Stomach (tissue), 9 donors: ENCODE results near the gene EXT2. TPM values are rescaled to one million over a fixed set of nuclear protein-coding genes. Genes with fewer than 3 reads are reported as not detected.

Experiments used
- DNase-seq, 2 donors: peaks; one replicate each; pipeline versions ENCODE4 v3.0.0 to v3.0.0-alpha.2; 2013 to 2019
- H3K27ac ChIP-seq, 5 donors: fragments of 200-600 bp in 4 of 5; sonication (generic) in 4 of 5; one replicate each; pipeline ENCODE4 v1.5.1; 2013 to 2019; ENCODE audit warnings: mild to moderate bottlenecking in 1 of 5, moderate library complexity in 1 of 5
- H3K27me3 ChIP-seq, 3 donors: fragments of 200-600 bp; sonication (generic); one replicate each; pipeline ENCODE4 v1.5.1; 2017 to 2019; ENCODE audit warnings: mixed run types in 1 of 3
- H3K36me3 ChIP-seq, 4 donors: fragments of 200-600 bp; sonication (generic); 1 replicate in 3 of 4; 2 replicates in 1 of 4; pipeline ENCODE4 v1.5.1; 2016 to 2019
- H3K4me1 ChIP-seq, 4 donors: fragments of 200-600 bp; sonication (generic); one replicate each; pipeline ENCODE4 v1.5.1; 2016 to 2019
- H3K4me3 ChIP-seq, 4 donors: fragments of 200-600 bp; sonication (generic) in 3 of 4; one replicate each; pipeline ENCODE4 v1.5.1; 2016 to 2019; ENCODE audit warnings: mild to moderate bottlenecking in 1 of 4
- H3K9me3 ChIP-seq, 4 donors: fragments of 200-600 bp; sonication (generic); one replicate each; pipeline ENCODE4 v1.5.1; 2016 to 2019
- EP300 ChIP-seq: sonication (generic); formaldehyde crosslinking; IDR thresholded peaks from one replicate; pipeline ENCODE4 v1.6.1; 2017; ENCODE audit warnings: antibody characterized with exemption
- POLR2A ChIP-seq, 4 donors: fragments of 450-650 bp; IDR thresholded peaks; one replicate each; pipeline ENCODE4 v1.6.1; 2016; ENCODE audit warnings: antibody characterized with exemption in 4 of 4, control low read depth in 2 of 4, mild to moderate bottlenecking in 1 of 4, moderate library complexity in 1 of 4
- POLR2AphosphoS5 ChIP-seq, 3 donors: sonication (generic); formaldehyde crosslinking; IDR thresholded peaks; one replicate each; pipeline ENCODE4 v1.6.1; 2016; ENCODE audit warnings: antibody characterized with exemption in 3 of 3
- WGBS, 5 donors: extraction: QIAGEN DNeasy Blood & Tissue Kit in 3 of 5; methylation state at CpG; one replicate each; pipeline versions ENCODE4 v1.1.5 to v1.1.7; 2013 to 2018; 5-methylcytosine and 5-hydroxymethylcytosine counted together
- intact Hi-C: fragments of 100-400 bp; cut with DNase I; formaldehyde crosslinking; loops from one replicate; pipeline ENCODE4 v1.15.1; 2023; ENCODE audit warnings: low total_unique reads
- polyA plus RNA-seq, 3 donors: library from polyadenylated mRNA; stranded (reverse); fragments of 200-250 nt; gene quantifications; one replicate each; pipeline ENCODE4 v1.2.3, GENCODE V29; 2013
- total RNA-seq, 5 donors: library from RNA; depleted of rRNA; stranded (reverse); fragments of >200 nt; gene quantifications; one replicate each; pipeline versions ENCODE4 v1.1.0 to v1.2.3, GENCODE V29; 2014 to 2016
- TF ChIP-seq, protein P1 (sequence below), 7 experiments: fragments of 450-650 bp in 4 of 7; fragments of 200-600 bp in 3 of 7; sonication (generic) in 3 of 7; IDR thresholded peaks; one replicate each; pipeline ENCODE4 v1.5.1; 2016 to 2019; ENCODE audit warnings: antibody characterized with exemption in 7 of 7, control low read depth in 2 of 7, mild to moderate bottlenecking in 1 of 7
- donor health status: healthy with polysubstance abuse.
- donor health status: Bipolar disorder and iron deficiency.
- donor health status: healthy.

EXT2 gene
- total and polyA plus RNA-seq, 8 donors: 10.5 to 93.8 (median 16.0) TPM

DNA sequence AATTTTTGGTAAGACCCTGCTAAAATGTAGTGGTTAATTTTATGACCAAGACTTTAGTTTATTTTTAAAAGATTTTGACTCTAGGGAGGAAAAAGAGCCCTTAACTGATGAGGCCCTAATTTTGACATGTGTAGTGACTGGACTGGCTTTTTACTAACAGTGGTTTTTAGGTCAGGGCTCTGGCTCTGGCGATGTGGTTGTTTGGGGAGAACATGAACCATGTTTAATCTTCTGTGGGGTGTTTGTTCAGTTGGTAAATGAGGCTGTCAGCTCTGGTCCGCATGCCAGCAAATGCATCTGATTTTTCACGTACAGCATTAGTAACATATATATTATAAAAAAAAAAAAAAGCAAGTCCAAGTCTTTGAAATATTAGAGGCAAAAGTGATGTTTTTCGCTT lies 104.3 kb downstream of the EXT2 start:
- no peak overlapping the region for H3K27ac ChIP-seq
- H3K36me3 ChIP-seq: peaks cover 0 to 34% (median 18%) of the 10 kb centered on the region in 4 donors
- peaks cover 7 to 28% (median 13%) of the 10 kb centered on the region in 4 donors for H3K4me1 ChIP-seq
- no peaks in the 10 kb centered on the region for H3K27me3 ChIP-seq
- no peak overlapping the region for H3K4me3 ChIP-seq
- intact Hi-C loops: no loop called here
- H3K9me3 ChIP-seq: peaks cover 0 to 5% (median 0%) of the 10 kb centered on the region in 4 donors
- WGBS, 5 donors: 42 to 60% (median 44%) methylated on average over 4 of the region's 4 CpGs
- DNase-seq: no peak
- TF ChIP-seq, protein P1, sequence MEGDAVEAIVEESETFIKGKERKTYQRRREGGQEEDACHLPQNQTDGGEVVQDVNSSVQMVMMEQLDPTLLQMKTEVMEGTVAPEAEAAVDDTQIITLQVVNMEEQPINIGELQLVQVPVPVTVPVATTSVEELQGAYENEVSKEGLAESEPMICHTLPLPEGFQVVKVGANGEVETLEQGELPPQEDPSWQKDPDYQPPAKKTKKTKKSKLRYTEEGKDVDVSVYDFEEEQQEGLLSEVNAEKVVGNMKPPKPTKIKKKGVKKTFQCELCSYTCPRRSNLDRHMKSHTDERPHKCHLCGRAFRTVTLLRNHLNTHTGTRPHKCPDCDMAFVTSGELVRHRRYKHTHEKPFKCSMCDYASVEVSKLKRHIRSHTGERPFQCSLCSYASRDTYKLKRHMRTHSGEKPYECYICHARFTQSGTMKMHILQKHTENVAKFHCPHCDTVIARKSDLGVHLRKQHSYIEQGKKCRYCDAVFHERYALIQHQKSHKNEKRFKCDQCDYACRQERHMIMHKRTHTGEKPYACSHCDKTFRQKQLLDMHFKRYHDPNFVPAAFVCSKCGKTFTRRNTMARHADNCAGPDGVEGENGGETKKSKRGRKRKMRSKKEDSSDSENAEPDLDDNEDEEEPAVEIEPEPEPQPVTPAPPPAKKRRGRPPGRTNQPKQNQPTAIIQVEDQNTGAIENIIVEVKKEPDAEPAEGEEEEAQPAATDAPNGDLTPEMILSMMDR (IDR thresholded peaks at IDR 0.05): no peak
- TF ChIP-seq EP300 (no peak), POLR2A (IDR thresholded peaks at IDR 0.05) (no peak), POLR2AphosphoS5 (IDR thresholded peaks at IDR 0.05) (no peak)

DNA sequence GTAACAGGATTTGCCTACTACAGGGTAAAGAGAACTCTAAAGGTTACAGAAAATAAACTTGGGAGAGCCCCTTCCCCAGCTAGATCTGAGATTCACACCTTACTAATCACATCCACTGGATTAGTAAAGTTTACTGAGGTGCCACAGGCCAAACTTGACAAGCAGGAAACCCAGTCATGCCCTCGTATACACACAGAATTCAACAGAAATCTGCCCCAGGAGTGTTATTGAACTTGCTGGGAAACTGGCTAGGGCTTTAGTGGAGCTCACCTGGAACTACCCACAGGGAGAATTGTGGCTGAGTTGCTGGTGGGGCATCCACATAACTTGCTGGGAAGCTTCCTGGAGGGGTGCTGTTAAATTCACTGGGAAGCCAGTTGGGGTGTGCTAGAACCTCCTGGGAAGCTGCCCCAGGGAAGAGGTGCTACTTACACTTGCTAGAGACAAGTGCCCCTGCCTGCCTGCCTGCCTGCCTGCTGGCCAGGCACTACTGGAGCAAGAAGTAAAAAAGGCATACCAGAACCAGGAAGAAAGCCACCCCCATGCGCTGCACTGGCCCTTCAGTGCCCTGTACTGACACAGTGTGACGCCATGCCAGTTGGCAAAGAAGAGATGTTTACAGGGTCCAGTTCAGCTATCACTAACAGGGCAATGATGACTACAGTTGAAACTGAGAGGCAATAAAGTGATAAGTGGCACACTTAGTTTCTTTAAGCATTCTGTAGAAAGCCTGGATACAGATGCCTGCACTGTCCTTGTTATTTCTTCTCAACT lies 108.0 kb downstream of the EXT2 start:
- WGBS, 5 donors: 33 to 60% (median 43%) methylated on average over 3 of the region's 3 CpGs
- Histone ChIP-seq H3K36me3 (peaks cover 0 to 34% (median 22%) of the 10 kb centered on the region in 4 donors), H3K27ac (peak overlapping the region in 4 of 5 donors; percentile 7 to 55 (median 33)), H3K4me1 (peaks cover 7 to 25% (median 13%) of the 10 kb centered on the region in 4 donors), H3K4me3 (no peak overlapping the region), H3K9me3 (no peaks in the 10 kb centered on the region), H3K27me3 (no peaks in the 10 kb centered on the region)
- no peak for TF ChIP-seq EP300
- no peak for TF ChIP-seq POLR2AphosphoS5 (IDR thresholded peaks at IDR 0.05)
- TF ChIP-seq, protein P1 (IDR thresholded peaks at IDR 0.05): no peak
- TF ChIP-seq POLR2A (IDR thresholded peaks at IDR 0.05): no peak
- DNase-seq: peak; percentile 38 to 51
- intact Hi-C loops: no loop called here

DNA sequence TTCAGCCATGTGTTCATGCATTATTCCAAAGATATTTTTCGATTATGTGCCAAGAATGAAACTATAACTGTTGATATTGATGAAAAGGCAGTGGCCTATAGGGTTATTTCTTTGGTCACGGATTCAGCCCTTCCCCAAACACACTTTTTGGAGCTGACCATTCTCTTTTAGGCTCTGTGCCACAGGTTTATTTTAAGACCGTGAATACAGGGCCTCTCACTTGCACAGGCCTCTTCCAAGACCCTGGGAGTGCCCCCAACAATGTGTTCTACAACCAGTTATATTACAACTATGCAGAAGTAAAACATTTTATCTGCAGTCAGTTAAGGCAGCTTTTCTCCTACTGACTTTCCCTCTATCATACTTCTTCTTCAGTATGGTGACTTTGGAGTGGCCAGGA lies 109.9 kb downstream of the EXT2 start:
- H3K27ac ChIP-seq: no peak overlapping the region
- peaks cover 0 to 34% (median 28%) of the 10 kb centered on the region in 4 donors for H3K36me3 ChIP-seq
- H3K9me3 ChIP-seq: no peaks in the 10 kb centered on the region
- H3K4me1 ChIP-seq: peaks cover 7 to 22% (median 10%) of the 10 kb centered on the region in 4 donors
- no peak overlapping the region for H3K4me3 ChIP-seq
- H3K27me3 ChIP-seq: no peaks in the 10 kb centered on the region
- intact Hi-C loops: no loop called here
- no peak for DNase-seq
- 83 to 88% (median 85%) methylated on average over 3 of the region's 3 CpGs for WGBS, 5 donors
- TF ChIP-seq EP300 (no peak), POLR2A (IDR thresholded peaks at IDR 0.05) (no peak), POLR2AphosphoS5 (IDR thresholded peaks at IDR 0.05) (no peak)
- TF ChIP-seq, protein P1 (IDR thresholded peaks at IDR 0.05): no peak

DNA sequence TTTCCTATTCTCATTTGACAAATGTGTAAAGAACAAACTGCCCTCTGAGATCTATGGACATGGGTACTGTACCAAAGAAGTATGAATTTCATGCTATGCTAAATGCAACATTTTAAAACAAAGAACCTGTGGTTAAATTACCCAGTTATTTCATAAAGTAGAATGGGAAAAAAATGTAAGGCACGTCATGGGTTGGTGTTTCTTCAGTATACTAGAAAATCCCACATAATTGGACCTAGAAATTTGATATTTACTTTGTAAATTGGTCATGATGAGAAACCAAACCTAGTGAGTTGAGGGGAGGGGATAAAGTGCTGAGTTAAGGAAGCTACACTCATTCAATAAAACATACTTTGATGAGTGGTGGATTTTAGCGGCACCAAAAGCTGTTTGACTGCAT lies 110.4 kb downstream of the EXT2 start:
- TF ChIP-seq, protein P1 (IDR thresholded peaks at IDR 0.05): no peak
- Histone ChIP-seq H3K9me3 (no peaks in the 10 kb centered on the region), H3K4me1 (peaks cover 7 to 22% (median 10%) of the 10 kb centered on the region in 4 donors), H3K36me3 (peaks cover 0 to 34% (median 28%) of the 10 kb centered on the region in 4 donors), H3K27me3 (no peaks in the 10 kb centered on the region), H3K27ac (no peak overlapping the region), H3K4me3 (no peak overlapping the region)
- intact Hi-C loops: no loop called here
- DNase-seq: no peak
- 91 to 99% (median 94%) methylated on average over 2 of the region's 2 CpGs for WGBS, 5 donors
